Uterus (tissue), 2 donors: ENCODE measurements around the gene PRR13.

Source experiments
- POLR2A ChIP-seq, 2 donors: fragments of 450-650 bp; IDR thresholded peaks; one replicate each; pipeline ENCODE4 v1.6.1; 2016; ENCODE audit warnings: antibody characterized with exemption in 2 of 2, mild to moderate bottlenecking in 1 of 2, moderate library complexity in 1 of 2
- TF ChIP-seq, protein P1 (sequence below), 4 experiments: fragments of 200-600 bp in 2 of 4; fragments of 450-650 bp in 2 of 4; sonication (generic) in 2 of 4; IDR thresholded peaks; one replicate each; pipeline ENCODE4 v1.5.1; 2016 to 2019; ENCODE audit warnings: antibody characterized with exemption in 4 of 4, mild to moderate bottlenecking in 2 of 4, moderate library complexity in 1 of 4

DNA sequence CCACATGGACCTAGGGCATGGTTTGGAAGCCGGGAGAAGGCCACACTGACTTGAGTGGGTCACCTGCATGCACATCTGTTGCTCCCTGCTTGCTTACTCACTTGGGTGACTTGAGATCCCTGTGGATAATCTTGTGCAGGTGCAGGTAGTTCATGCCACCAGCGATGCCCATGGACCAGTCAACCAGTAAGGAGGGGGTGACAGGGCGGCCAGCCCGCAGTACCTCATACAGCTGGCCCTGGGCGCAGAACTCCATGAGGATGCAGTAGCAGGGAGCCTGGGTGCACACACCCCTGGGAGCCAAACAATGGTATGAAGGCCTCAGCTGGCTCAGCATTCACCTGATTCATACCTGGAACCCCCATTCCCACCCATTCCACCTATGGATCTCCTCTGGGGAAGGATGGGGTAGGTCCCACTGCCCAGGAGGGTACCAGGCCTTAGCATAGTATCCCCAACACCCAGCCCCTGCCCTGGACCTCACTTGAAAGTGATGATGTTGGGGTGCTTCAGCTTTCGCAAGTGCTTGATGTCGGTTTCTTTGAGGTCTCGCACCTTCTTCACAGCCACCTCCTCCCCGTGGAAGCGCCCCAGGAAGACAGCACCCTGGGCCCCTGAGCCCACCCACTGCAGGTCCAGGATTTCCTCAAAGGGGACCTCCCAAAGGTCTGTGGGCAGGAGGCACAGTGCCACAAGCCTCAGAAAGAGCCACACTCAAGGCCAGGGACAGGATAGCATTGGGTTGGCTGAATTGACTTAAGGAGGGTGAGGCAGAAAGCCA, 44.6 kb downstream of the PRR13 start:
- TF ChIP-seq POLR2A (IDR thresholded peaks at IDR 0.05), result no peak
- TF ChIP-seq, protein P1, sequence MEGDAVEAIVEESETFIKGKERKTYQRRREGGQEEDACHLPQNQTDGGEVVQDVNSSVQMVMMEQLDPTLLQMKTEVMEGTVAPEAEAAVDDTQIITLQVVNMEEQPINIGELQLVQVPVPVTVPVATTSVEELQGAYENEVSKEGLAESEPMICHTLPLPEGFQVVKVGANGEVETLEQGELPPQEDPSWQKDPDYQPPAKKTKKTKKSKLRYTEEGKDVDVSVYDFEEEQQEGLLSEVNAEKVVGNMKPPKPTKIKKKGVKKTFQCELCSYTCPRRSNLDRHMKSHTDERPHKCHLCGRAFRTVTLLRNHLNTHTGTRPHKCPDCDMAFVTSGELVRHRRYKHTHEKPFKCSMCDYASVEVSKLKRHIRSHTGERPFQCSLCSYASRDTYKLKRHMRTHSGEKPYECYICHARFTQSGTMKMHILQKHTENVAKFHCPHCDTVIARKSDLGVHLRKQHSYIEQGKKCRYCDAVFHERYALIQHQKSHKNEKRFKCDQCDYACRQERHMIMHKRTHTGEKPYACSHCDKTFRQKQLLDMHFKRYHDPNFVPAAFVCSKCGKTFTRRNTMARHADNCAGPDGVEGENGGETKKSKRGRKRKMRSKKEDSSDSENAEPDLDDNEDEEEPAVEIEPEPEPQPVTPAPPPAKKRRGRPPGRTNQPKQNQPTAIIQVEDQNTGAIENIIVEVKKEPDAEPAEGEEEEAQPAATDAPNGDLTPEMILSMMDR (IDR thresholded peaks at IDR 0.05), result no peak
